GM12878 (cell line): ENCODE results near the gene ZDHHC18. TPM values are rescaled to one million over a fixed set of nuclear protein-coding genes. Genes with fewer than 3 reads are reported as not detected.

ENCODE experiments used
- ATAC-seq: fragments of 200-7000 bp; cut with Tn5 transposase; 3 replicates; pipeline ENCODE4 v1.9.1; 2020; ENCODE audit warnings: mild to moderate bottlenecking, moderate library complexity
- BruUV-seq: library from RNA; stranded (reverse); fragments of 400-500 nt; replicated peaks from 2 replicates; lab custom pipeline; 2021; lab: Mats Ljungman, UMichigan
- CTCF ChIA-PET: fragments of 300-600 bp; sonication (Branson Sonifier 250); formaldehyde crosslinking; extraction: SDS; loops from one replicate; lab custom pipeline; 2021; ENCODE audit warnings: inconsistent platforms; lab: Yijun Ruan, JAX
- POLR2A ChIA-PET: fragments of 350-600 bp; formaldehyde crosslinking; extraction: SDS; loops from one replicate; lab custom pipeline; 2021; ENCODE audit warnings: inconsistent platforms; lab: Charles Lee
- RAD21 ChIA-PET: fragments of 300-600 bp; sonication (Branson Sonifier 250); formaldehyde crosslinking; loops from one replicate; lab custom pipeline; 2023; ENCODE audit warnings: antibody characterized with exemption; ENCODE audit not compliant: unreplicated experiment; lab: Charles Lee
- SMC1A ChIA-PET: fragments of 300-600 bp; sonication (Branson Sonifier 250); formaldehyde crosslinking; loops from one replicate; lab custom pipeline; 2023; ENCODE audit not compliant: unreplicated experiment, uncharacterized antibody; lab: Charles Lee
- DNase-seq: peaks from one replicate; pipeline ENCODE4 v3.0.0-alpha.2; 2011; ENCODE audit warnings: low read depth, low spot score
- FAIRE-seq: peaks from 3 replicates; lab custom pipeline; 2011; peaks lifted over from hg19 to GRCh38; lab: Jason Lieb, UNC
- H2AFZ ChIP-seq: 2 replicates; pipeline ENCODE4 v1.6.0; 2011; ENCODE audit warnings: low read depth, low read length, control low read depth; ENCODE audit not compliant: control insufficient read depth
- H3K27ac ChIP-seq: 2 replicates; pipeline ENCODE4 v1.5.1; 2011; ENCODE audit warnings: control low read depth; ENCODE audit not compliant: control insufficient read depth, insufficient read depth
- H3K27me3 ChIP-seq, 2 experiments: replicated peaks in 1 of 2; 2 replicates each; pipeline versions ENCODE4 v1.6.0 to v1.6.1; 2011; ENCODE audit warnings: low read length in 1 of 2; ENCODE audit not compliant: control insufficient read depth in 2 of 2, insufficient read depth in 2 of 2
- H3K36me3 ChIP-seq, 2 experiments: 2 replicates each; pipeline ENCODE4 v1.5.1; 2011; ENCODE audit warnings: low read length in 1 of 2; ENCODE audit not compliant: control insufficient read depth in 2 of 2, insufficient read depth in 2 of 2
- H3K4me1 ChIP-seq: 2 replicates; pipeline ENCODE4 v1.6.1; 2011; ENCODE audit warnings: mild to moderate bottlenecking, low read length, moderate library complexity, mixed read lengths; ENCODE audit not compliant: control insufficient read depth, insufficient read depth
- H3K4me2 ChIP-seq: 2 replicates; pipeline ENCODE4 v1.6.0; 2011; ENCODE audit warnings: control low read depth; ENCODE audit not compliant: control insufficient read depth, insufficient read depth
- H3K4me3 ChIP-seq: fragments of 200-600 bp; sonication (generic); 2 replicates; pipeline ENCODE4 v1.5.1; 2016
- H3K79me2 ChIP-seq: 2 replicates; pipeline ENCODE4 v1.6.0; 2011; ENCODE audit warnings: low read length; ENCODE audit not compliant: control insufficient read depth, insufficient read depth
- H3K9ac ChIP-seq: 2 replicates; pipeline ENCODE4 v1.8.0; 2011; ENCODE audit warnings: low read length, control low read depth, mixed read lengths; ENCODE audit not compliant: control insufficient read depth, insufficient read depth
- H3K9me3 ChIP-seq: replicated peaks from 3 replicates; pipeline ENCODE4 v1.5.1; 2011; ENCODE audit warnings: mild to moderate bottlenecking, low read length; ENCODE audit not compliant: control insufficient read depth, insufficient read depth
- H4K20me1 ChIP-seq: 2 replicates; pipeline ENCODE4 v1.6.0; 2011; ENCODE audit not compliant: control insufficient read depth, insufficient read depth
- BACH1 ChIP-seq: fragments of 450-650 bp; IDR thresholded peaks from 2 replicates; pipeline ENCODE4 v1.6.1; 2017; ENCODE audit warnings: mild to moderate bottlenecking, borderline replicate concordance
- CBX5 ChIP-seq: sonication (generic); IDR thresholded peaks from 2 replicates; pipeline ENCODE4 v1.6.1; 2016; ENCODE audit warnings: low read depth, moderate library complexity, mild to moderate bottlenecking, inconsistent platforms
- NBN ChIP-seq: fragments of 450-650 bp; IDR thresholded peaks from 2 replicates; pipeline ENCODE4 v1.6.1; 2016
- RELA ChIP-seq: fragments of 450-650 bp; IDR thresholded peaks from 2 replicates; pipeline ENCODE4 v1.8.0; 2014; ENCODE audit warnings: borderline replicate concordance; ENCODE audit not compliant: partially characterized antibody
- SIX5 ChIP-seq: IDR thresholded peaks from 2 replicates; pipeline ENCODE4 v1.6.1; 2011; ENCODE audit warnings: mild to moderate bottlenecking, low read depth, low read length, moderate library complexity; ENCODE audit not compliant: severe bottlenecking
- SP1 ChIP-seq: IDR thresholded peaks from one replicate; pipeline ENCODE4 v1.6.1; 2011; ENCODE audit warnings: low read depth, low read length
- SREBF1 ChIP-seq: IDR thresholded peaks from 2 replicates; pipeline ENCODE4 v1.6.1; 2012; ENCODE audit warnings: mild to moderate bottlenecking, low read length
- WGBS: methylation state at CpG from one replicate; pipeline ENCODE4 v1.1.6; 2016; ENCODE audit warnings: low lambda C conversion rate; ENCODE audit not compliant: insufficient replicate concordance, insufficient coverage; ENCODE audit errors: missing lambda C conversion rate; 5-methylcytosine and 5-hydroxymethylcytosine counted together
- in situ Hi-C: fragments of 300-500 bp; cut with MboI; formaldehyde crosslinking; loops from 9 replicates; pipeline ENCODE4 v1.14.3; 2018; ENCODE audit warnings: mixed read lengths
- intact Hi-C: fragments of 100-400 bp; cut with micrococcal nuclease; formaldehyde crosslinking; loops from one replicate; pipeline ENCODE4 v1.14.2; 2022; ENCODE audit not compliant: unreplicated experiment
- polyA plus RNA-seq, 11 experiments: library from polyadenylated mRNA; depleted of rRNA in 4 of 11; unstranded in 6 of 11; stranded (reverse) in 5 of 11; fragments of >200 nt; fragmentation: Nextera tagmentation in 4 of 11; fragmentation: Illumina TruSeq in 1 of 11; extraction: Ambion mirVana in 4 of 11; extraction: Trizol in 1 of 11; gene quantifications; 1 replicate in 1 of 11; 2 replicates in 10 of 11; pipeline versions ENCODE4 v1.2.1 to v1.2.3, GENCODE V29; 2011 to 2016; ENCODE audit warnings: inconsistent platforms in 2 of 11, missing spikeins in 2 of 11, low read depth in 1 of 11
- total RNA-seq, 4 experiments: library from RNA; depleted of rRNA in 3 of 4; stranded (reverse); fragments of >200 nt in 3 of 4; fragmentation: Illumina TruSeq in 1 of 4; extraction: Trizol in 1 of 4; gene quantifications; 2 replicates each; pipeline versions ENCODE4 v1.2.1 to v1.2.3, GENCODE V29; 2013 to 2021
- TF ChIP-seq, protein P1 (sequence below): fragments of 150-350 bp; IDR thresholded peaks from 2 replicates; pipeline ENCODE4 v1.6.1; 2016; ENCODE audit warnings: low read depth, low read length
- TF ChIP-seq, protein P2 (sequence below): fragments of 450-650 bp; IDR thresholded peaks from 2 replicates; pipeline ENCODE4 v1.6.1; 2016; ENCODE audit warnings: mild to moderate bottlenecking
- TF ChIP-seq, protein P3 (sequence below): fragments of 450-650 bp; IDR thresholded peaks from 2 replicates; pipeline ENCODE4 v1.6.1; 2018; ENCODE audit warnings: borderline replicate concordance, mild to moderate bottlenecking; ENCODE audit not compliant: partially characterized antibody
- TF ChIP-seq, protein P4 (sequence below): fragments of 450-650 bp; IDR thresholded peaks from 2 replicates; pipeline ENCODE4 v1.6.1; 2017; ENCODE audit warnings: borderline replicate concordance

The ZDHHC18 gene
- total and polyA plus RNA-seq, 10 of the 15 experiments (the other 5 are each of a cell fraction or from before 2014, with no cell fraction given), result 0.40 to 81.2 (median 21.3) TPM

DNA sequence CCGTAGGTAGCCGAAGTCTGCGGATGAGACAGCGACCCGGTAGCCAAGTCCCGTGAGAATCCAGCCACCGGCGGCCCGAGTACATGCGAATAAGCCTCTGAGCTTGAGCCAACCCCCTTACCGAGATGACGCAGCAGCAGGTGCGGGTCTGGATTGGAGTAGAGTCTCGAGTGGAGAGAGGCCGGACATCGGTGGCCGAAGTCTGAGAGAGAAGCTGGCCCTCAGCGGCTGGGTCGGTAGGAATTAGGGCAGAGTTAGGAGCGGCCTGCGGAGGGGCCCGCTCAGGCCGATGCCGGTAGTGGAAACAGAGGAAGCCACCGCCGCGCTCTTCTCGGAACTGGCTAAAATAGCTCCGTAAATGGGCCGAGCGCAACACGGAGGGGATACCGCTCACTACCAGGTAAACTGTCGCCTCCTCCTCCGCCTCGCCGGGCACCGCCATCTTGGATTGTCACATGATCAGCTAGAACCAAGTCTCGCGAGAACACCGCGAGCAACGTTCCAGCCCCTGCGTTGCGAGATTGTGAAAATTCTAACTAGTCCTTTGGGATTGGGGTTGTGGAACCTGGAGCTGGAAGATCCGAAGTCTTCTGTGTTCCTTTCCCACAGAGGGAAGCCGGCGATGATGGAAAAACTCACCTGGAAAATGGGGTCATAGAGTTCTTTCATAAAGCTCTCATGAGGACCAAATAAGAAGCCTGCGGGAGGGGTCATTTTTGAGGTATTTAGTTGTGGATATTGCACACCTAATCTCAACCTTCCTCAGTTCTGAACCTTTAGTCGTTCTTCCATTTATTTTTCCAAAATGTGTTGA is 73.7 kb downstream of the ZDHHC18 start, which contains the start of gene GPATCH3:
TSS of gene GPATCH3 (minus strand) at position 467 of the 814 bp plus-strand sequence. CDS start at position 442, 25 bp downstream.
- POLR2A ChIA-PET, result interaction anchor here (0.6 to 3.6 kb wide), 8 partner anchors 9 to 266 kb away, joined by 3 to 33 read pairs (median 4); partner anchors contain the start of genes GPN2, NUDC and SLC9A1
- H3K79me2 ChIP-seq, result peaks cover 18% of the 10 kb centered on the region
- intact Hi-C loops (no loop called here), in situ Hi-C loops (no loop called here)
- CTCF ChIA-PET, result interaction anchor here (1.0 to 1.7 kb wide), 6 partner anchors 10 to 146 kb away, joined by 3 to 6 read pairs (median 3); partner anchors contain the start of gene GPN2
- no peaks in the 10 kb centered on the region for H3K9me3 ChIP-seq
- RAD21 ChIA-PET, result interaction anchor here (0.6 to 1.1 kb wide), 5 partner anchors 10 to 383 kb away, joined by 3 to 4 read pairs (median 3); partner anchors contain the start of genes GPN2, NR0B2, NUDC and SLC9A1
- H3K4me1 ChIP-seq, result peaks cover 6% of the 10 kb centered on the region; the same call in 1 of the 2 replicates
- DNase-seq (peak; percentile 79), ATAC-seq (peak; percentile 96), FAIRE-seq (peak; percentile 98)
- H4K20me1 ChIP-seq, result no peaks in the 10 kb centered on the region
- 1% methylated on average over 50 of the region's 50 CpGs for WGBS
- TSS peak; percentile 87 for BruUV-seq
- H3K4me2 ChIP-seq, result peak within 1 kb of the TSS; percentile 84
- no peaks in the 10 kb centered on the region; a peak in 2 of 4 replicates for H3K36me3 ChIP-seq
- H3K27ac ChIP-seq, result peak within 1 kb of the TSS; percentile 77
- peak within 1 kb of the TSS; percentile 88 for H3K9ac ChIP-seq
- H3K27me3 ChIP-seq, result no peaks in the 10 kb centered on the region
- H2AFZ ChIP-seq, result peak within 1 kb of the TSS; percentile 98
- peak within 1 kb of the TSS; percentile 85 for H3K4me3 ChIP-seq
- SMC1A ChIA-PET, result interaction anchor here (0.5 to 2.8 kb wide), 10 partner anchors 10 to 408 kb away, joined by 3 to 18 read pairs (median 3); partner anchors contain the start of genes GPN2 and NUDC
- TF ChIP-seq, protein P1, sequence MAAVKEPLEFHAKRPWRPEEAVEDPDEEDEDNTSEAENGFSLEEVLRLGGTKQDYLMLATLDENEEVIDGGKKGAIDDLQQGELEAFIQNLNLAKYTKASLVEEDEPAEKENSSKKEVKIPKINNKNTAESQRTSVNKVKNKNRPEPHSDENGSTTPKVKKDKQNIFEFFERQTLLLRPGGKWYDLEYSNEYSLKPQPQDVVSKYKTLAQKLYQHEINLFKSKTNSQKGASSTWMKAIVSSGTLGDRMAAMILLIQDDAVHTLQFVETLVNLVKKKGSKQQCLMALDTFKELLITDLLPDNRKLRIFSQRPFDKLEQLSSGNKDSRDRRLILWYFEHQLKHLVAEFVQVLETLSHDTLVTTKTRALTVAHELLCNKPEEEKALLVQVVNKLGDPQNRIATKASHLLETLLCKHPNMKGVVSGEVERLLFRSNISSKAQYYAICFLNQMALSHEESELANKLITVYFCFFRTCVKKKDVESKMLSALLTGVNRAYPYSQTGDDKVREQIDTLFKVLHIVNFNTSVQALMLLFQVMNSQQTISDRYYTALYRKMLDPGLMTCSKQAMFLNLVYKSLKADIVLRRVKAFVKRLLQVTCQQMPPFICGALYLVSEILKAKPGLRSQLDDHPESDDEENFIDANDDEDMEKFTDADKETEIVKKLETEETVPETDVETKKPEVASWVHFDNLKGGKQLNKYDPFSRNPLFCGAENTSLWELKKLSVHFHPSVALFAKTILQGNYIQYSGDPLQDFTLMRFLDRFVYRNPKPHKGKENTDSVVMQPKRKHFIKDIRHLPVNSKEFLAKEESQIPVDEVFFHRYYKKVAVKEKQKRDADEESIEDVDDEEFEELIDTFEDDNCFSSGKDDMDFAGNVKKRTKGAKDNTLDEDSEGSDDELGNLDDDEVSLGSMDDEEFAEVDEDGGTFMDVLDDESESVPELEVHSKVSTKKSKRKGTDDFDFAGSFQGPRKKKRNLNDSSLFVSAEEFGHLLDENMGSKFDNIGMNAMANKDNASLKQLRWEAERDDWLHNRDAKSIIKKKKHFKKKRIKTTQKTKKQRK, result no peak
- TF ChIP-seq, protein P2, sequence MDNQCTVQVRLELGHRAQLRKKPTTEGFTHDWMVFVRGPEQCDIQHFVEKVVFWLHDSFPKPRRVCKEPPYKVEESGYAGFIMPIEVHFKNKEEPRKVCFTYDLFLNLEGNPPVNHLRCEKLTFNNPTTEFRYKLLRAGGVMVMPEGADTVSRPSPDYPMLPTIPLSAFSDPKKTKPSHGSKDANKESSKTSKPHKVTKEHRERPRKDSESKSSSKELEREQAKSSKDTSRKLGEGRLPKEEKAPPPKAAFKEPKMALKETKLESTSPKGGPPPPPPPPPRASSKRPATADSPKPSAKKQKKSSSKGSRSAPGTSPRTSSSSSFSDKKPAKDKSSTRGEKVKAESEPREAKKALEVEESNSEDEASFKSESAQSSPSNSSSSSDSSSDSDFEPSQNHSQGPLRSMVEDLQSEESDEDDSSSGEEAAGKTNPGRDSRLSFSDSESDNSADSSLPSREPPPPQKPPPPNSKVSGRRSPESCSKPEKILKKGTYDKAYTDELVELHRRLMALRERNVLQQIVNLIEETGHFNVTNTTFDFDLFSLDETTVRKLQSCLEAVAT, result peak; percentile 99
- TF ChIP-seq, protein P3, sequence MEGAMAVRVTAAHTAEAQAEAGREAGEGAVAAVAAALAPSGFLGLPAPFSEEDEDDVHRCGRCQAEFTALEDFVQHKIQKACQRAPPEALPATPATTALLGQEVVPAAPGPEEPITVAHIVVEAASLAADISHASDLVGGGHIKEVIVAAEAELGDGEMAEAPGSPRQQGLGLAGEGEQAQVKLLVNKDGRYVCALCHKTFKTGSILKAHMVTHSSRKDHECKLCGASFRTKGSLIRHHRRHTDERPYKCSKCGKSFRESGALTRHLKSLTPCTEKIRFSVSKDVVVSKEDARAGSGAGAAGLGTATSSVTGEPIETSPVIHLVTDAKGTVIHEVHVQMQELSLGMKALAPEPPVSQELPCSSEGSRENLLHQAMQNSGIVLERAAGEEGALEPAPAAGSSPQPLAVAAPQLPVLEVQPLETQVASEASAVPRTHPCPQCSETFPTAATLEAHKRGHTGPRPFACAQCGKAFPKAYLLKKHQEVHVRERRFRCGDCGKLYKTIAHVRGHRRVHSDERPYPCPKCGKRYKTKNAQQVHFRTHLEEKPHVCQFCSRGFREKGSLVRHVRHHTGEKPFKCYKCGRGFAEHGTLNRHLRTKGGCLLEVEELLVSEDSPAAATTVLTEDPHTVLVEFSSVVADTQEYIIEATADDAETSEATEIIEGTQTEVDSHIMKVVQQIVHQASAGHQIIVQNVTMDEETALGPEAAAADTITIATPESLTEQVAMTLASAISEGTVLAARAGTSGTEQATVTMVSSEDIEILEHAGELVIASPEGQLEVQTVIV, result no peak
- TF ChIP-seq NBN (peak; percentile 69), BACH1 (peak; percentile 18; the same call in 1 of the 2 replicates), RELA (no peak), SP1 (peak; percentile 13), SIX5 (peak; percentile 44), CBX5 (peak; percentile 68; the same call in 1 of the 2 replicates), SREBF1 (no peak)
- TF ChIP-seq, protein P4, sequence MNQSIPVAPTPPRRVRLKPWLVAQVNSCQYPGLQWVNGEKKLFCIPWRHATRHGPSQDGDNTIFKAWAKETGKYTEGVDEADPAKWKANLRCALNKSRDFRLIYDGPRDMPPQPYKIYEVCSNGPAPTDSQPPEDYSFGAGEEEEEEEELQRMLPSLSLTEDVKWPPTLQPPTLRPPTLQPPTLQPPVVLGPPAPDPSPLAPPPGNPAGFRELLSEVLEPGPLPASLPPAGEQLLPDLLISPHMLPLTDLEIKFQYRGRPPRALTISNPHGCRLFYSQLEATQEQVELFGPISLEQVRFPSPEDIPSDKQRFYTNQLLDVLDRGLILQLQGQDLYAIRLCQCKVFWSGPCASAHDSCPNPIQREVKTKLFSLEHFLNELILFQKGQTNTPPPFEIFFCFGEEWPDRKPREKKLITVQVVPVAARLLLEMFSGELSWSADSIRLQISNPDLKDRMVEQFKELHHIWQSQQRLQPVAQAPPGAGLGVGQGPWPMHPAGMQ, result peak; percentile 91
